ENCODE results near the gene PADI1.

PADI1 gene

GRCh38 chr1:17207966-17208418 lies 3.1 kb downstream of the PADI1 start:
- no peaks in the 10 kb centered on the region for H3K36me3 ChIP-seq (ENCODE audit: control insufficient read depth in 2 of 2, insufficient read depth in 1 of 2, low read length in 2 of 2)
- no peaks in the 10 kb centered on the region for H3K9me3 ChIP-seq (ENCODE audit: control insufficient read depth, insufficient read depth, low read depth, low read length)
- peaks cover 4% of the 10 kb centered on the region for H3K4me1 ChIP-seq (ENCODE audit: control insufficient read depth, insufficient read depth, low read length)
- no peak overlapping the region for H3K27ac ChIP-seq (ENCODE audit: extremely low read depth, low read depth, low read length)
- POLR2A ChIA-PET, result interaction anchor here (1.3 to 2.2 kb wide), 2 partner anchors 12 to 25 kb away, joined by 3 to 10 read pairs; no protein-coding TSS in a partner anchor
- no peak overlapping the region for H3K4me3 ChIP-seq (ENCODE audit: low read depth, low read length)
- CTCF ChIA-PET, result interaction anchor here (0.6 to 1.4 kb wide), 5 partner anchors 13 to 155 kb away, joined by 3 to 7 read pairs (median 3); no protein-coding TSS in a partner anchor
- TF ChIP-seq YY1 (tag by site-specific recombination; IDR thresholded peaks at IDR 0.05) (no peak), ZNF645 (tag by site-specific recombination; IDR thresholded peaks at IDR 0.05) (no peak), ZNF169 (tag by site-specific recombination; IDR thresholded peaks at IDR 0.05) (no peak), ZNF48 (tag by site-specific recombination; IDR thresholded peaks at IDR 0.05) (no peak), FEZF1 (tag by site-specific recombination; IDR thresholded peaks at IDR 0.05) (no peak; the same call in 1 of the 2 replicates), OSR2 (tag by site-specific recombination; IDR thresholded peaks at IDR 0.05) (no peak), ZEB2 (tag by site-specific recombination; IDR thresholded peaks at IDR 0.05) (peak; percentile 78; the same call in 1 of the 2 replicates), ZNF391 (tag by site-specific recombination; IDR thresholded peaks at IDR 0.05; ENCODE audit: borderline replicate concordance, low read depth) (no peak; the same call in 1 of the 2 replicates), ZNF394 (tag by site-specific recombination; IDR thresholded peaks at IDR 0.05; ENCODE audit: borderline replicate concordance) (peak; percentile 42; the same call in 1 of the 2 replicates), ZNF302 (tag by site-specific recombination; IDR thresholded peaks at IDR 0.05; ENCODE audit: low read depth) (no peak), ZNF157 (tag by site-specific recombination; IDR thresholded peaks at IDR 0.05) (no peak), ZNF791 (tag by site-specific recombination; IDR thresholded peaks at IDR 0.05) (no peak), PRDM6 (tag by site-specific recombination; IDR thresholded peaks at IDR 0.05) (no peak), ZNF792 (tag by site-specific recombination; IDR thresholded peaks at IDR 0.05) (no peak), ZNF626 (tag by site-specific recombination; IDR thresholded peaks at IDR 0.05) (no peak), ZNF148 (tag by site-specific recombination; IDR thresholded peaks at IDR 0.05; ENCODE audit: borderline replicate concordance) (no peak), ZSCAN18 (tag by site-specific recombination; IDR thresholded peaks at IDR 0.05) (no peak), ZNF530 (tag by site-specific recombination; IDR thresholded peaks at IDR 0.05; ENCODE audit: low read depth) (no peak), ZNF830 (tag by site-specific recombination; IDR thresholded peaks at IDR 0.05; ENCODE audit: low read depth) (no peak), ZNF837 (tag by site-specific recombination; IDR thresholded peaks at IDR 0.05) (no peak), ZBTB1 (tag by site-specific recombination; IDR thresholded peaks at IDR 0.05) (no peak), ZNF280C (tag by site-specific recombination; IDR thresholded peaks at IDR 0.05) (no peak), ZNF514 (tag by site-specific recombination; IDR thresholded peaks at IDR 0.05) (no peak), ZNF521 (tag by site-specific recombination; IDR thresholded peaks at IDR 0.05) (no peak), ZNF16 (tag by site-specific recombination; IDR thresholded peaks at IDR 0.05; ENCODE audit: low read depth) (no peak), ZNF768 (tag by site-specific recombination; IDR thresholded peaks at IDR 0.05) (no peak), ZNF23 (tag by site-specific recombination; IDR thresholded peaks at IDR 0.05; ENCODE audit: borderline replicate concordance) (no peak), ZNF19 (tag by site-specific recombination; IDR thresholded peaks at IDR 0.05; ENCODE audit: low read depth) (no peak), ZNF692 (tag by site-specific recombination; IDR thresholded peaks at IDR 0.05) (peak; percentile 71; the same call in 1 of the 2 replicates)

Data from HEK293 (cell line).